Measurements from ENCODE around the gene PRICKLE2.
A peak's percentile ranks its signal among the peaks of the same experiment; 100 is the strongest.

Gene PRICKLE2

GRCh38 chr3:64251019-64251418 is 25.8 kb upstream of the PRICKLE2 start:
- no peak for DNase-seq

- DNase-seq = no peak
Observed at GRCh38 chr3:64247991-64248646, 22.9 kb upstream of the PRICKLE2 start.

- no peak for DNase-seq
Observed at GRCh38 chr3:64244011-64244942, 19.0 kb upstream of the PRICKLE2 start.

- DNase-seq = peak; percentile 8
Observed at GRCh38 chr3:64242435-64242834, 17.2 kb upstream of the PRICKLE2 start.

- no peak for DNase-seq
Observed at GRCh38 chr3:64240959-64241358, 15.7 kb upstream of the PRICKLE2 start.

- no peak for DNase-seq
Observed at GRCh38 chr3:64240396-64240795, 15.1 kb upstream of the PRICKLE2 start.

GRCh38 chr3:64239841-64240240 is 14.6 kb upstream of the PRICKLE2 start:
- DNase-seq = no peak

- no peak for DNase-seq
Observed at GRCh38 chr3:64238971-64239667, 13.9 kb upstream of the PRICKLE2 start.

- DNase-seq = no peak
Observed at GRCh38 chr3:64237083-64237482, 11.8 kb upstream of the PRICKLE2 start.

- DNase-seq = no peak
Observed at GRCh38 chr3:64235605-64236004, 10.3 kb upstream of the PRICKLE2 start.

- DNase-seq = no peak
Observed at GRCh38 chr3:64234571-64234970, 9.3 kb upstream of the PRICKLE2 start.

GRCh38 chr3:64232821-64233220 is 7.6 kb upstream of the PRICKLE2 start:
- no peak for DNase-seq

GRCh38 chr3:64229903-64230302 is 4.6 kb upstream of the PRICKLE2 start:
- no peak for DNase-seq

- no peak for DNase-seq
Observed at GRCh38 chr3:64228110-64228509, 2.8 kb upstream of the PRICKLE2 start.

GRCh38 chr3:64226730-64227129 is 1.5 kb upstream of the PRICKLE2 start:
- DNase-seq = no peak

- DNase-seq = no peak
Observed at GRCh38 chr3:64225695-64226499, 631 bp upstream of the PRICKLE2 start.

GRCh38 chr3:64223791-64224745 is 1.2 kb downstream of the PRICKLE2 start:
- DNase-seq = no peak

GRCh38 chr3:64222501-64223111 is 2.7 kb downstream of the PRICKLE2 start:
- DNase-seq = no peak

- DNase-seq = no peak
Observed at GRCh38 chr3:64221571-64222257, 3.6 kb downstream of the PRICKLE2 start.

GRCh38 chr3:64220161-64220914 is 4.9 kb downstream of the PRICKLE2 start:
- DNase-seq = no peak

Data from NCI-H748 treated with DMSO at 0.1 percent for 48 hours (cell line).